ENCODE results near the gene FGF3.
A peak's percentile ranks its signal among the peaks of the same experiment; 100 is the strongest.

FGF3 gene
- long read RNA-seq, donor 1: 0 reads
- long read RNA-seq, donor 2: 0 reads
- long read RNA-seq, donor 3: 0 reads
- long read RNA-seq, donor 4: 0 reads
- long read RNA-seq, donor 5: 0 reads
- long read RNA-seq, donor 6: 0 reads
- long read RNA-seq, donor 7: 0 reads
- long read RNA-seq, donor 8: 0 reads

DNA sequence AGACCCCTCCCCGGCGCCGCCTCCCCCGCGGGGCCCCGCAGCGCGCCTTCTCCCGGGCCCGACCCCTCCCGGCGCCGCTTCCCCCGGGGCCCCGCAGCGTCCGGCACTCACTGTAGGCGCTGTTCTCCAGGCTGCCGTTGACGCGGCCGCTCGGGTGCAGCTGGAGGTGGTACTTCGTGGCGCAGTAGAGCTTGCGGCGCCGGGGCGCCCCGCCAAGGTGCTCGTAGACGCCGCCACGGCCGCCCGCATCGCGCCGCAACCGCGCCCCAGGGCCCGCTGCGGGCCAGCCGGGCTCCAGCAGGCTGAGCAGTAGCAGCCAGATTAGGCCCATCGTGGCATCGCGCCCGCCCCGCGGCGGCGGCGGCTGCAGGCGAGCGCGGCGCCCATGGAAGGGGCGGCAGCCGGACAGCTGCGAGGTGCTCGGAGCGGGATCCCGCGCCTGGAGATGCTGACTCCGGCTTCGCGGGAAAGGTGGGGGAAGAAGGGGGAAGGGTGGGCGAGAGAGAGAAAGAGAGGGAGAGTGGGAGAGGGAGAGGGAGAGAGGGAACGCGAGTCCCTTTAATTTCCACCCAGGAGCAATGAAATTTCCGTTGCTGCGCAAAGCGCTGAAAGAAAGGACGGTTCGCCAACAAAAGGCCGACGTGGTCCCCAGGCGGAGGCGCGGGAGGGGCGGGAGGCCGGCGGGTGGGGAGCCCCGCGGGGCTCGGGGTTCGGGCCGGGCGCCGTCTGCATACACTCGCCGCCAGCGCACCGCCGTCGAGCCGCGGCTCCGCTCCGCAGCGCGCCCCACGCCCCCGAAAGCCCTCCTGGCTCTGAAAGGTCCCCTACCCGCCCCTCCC, at the start of gene FGF3:
Gene FGF3, minus strand, starts transcription at position 814 of the 839 bp plus-strand sequence. Its CDS starts 483 bp downstream, at position 331.
- no peak for DNase-seq

DNA sequence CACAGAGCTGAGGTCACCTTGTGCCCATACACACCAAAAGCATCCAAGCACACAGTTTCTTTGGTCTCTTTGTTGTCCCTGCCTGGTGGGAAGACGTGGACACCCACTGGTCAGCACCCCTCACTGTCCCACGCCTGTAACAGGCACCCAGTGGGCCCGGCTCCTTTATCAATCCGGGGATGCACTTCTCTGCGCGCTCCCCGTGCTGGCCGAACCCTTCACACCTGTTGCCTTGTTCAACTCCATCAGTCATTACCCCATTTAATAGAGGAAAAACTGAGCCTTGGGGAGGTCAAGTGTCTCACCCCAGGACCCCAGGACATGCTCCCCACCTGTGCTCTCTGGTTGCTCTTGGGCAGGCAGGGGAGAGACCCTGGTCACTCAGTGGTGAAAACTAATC, 49.7 kb upstream of the FGF3 start:
- no peak for DNase-seq

DNA sequence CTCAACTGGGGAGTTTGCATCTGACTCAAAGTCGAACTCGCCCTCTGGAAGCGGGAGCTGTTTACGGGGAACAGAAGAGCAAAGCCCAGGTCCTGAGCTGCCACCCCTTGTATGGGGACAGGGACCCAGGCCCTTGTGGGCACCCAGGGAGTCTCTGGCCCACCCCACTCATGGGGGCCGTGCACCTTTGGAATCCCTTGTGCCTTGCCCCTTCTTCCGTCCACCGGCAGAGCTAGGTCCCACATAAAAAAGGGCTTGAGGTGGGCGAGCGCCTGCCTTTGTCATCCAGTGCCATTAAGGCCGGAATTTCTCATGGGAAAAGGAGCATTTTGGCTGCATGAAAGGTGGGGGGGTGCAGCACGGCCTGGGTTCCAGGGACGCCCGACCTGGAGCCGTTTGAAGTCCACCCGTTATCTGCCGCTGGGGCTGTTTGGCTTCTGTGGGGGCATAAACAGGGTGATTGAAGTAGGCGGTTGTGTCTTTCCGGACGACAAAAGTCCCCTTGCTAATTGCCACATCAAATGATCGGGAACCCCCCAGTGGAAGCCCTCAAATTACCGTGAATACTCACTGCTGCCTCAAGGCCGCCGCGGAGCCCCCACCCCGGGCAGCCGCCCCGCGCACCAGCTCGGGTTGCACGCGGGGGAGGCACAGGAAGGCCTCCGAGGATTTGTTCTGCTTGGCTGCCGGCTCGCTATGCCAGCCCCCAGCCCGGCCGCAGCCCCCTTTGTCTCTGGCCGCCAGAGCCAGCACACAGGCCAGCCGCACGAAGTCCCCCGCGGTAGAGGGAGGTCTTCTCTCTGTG, 49.0 kb upstream of the FGF3 start:
- peak; percentile 81 for DNase-seq

DNA sequence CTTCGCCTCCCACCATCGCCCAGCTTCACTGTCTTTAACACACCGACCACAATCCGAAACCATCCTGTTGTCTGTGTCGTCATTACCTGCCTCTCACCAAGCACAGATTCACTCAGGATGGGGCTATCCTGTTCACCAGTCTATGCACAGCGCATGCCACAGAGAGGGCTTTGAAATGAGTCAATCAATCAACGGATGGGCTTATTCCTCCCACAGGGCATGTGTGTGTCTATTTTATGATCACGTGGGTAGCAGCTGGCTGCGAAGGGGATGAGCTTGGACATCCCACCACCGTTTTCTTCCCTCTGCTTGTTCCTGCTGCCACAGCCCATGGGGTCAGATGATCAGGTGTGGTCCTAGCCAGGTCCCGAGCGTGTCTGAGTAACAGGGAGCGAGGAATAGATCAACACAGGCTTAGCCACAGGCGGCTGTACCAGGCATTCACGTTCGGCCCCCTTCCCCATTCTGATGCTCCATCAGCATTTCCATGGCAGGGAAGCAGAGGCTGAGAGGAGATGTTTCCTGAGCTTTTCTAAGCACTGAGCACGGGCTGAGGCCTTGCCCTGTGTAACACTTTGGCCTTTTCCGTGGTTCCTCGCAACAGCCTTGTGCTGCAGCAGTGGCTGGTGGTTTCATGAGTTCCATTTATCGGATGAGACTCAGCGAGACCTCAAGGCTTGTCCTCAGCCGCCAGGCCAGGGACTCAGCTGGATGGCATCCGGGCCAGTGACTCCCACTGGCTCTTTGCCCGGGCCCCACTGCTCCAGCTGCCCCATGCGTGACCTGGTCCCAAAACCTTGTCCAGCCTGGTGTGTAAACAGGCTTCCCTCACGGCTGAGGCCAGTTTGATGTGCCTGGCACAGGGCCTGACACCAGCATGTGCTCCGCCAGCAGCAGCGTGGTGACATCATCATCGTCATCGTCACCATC, 48.1 kb upstream of the FGF3 start:
- DNase-seq: peak; percentile 60

DNA sequence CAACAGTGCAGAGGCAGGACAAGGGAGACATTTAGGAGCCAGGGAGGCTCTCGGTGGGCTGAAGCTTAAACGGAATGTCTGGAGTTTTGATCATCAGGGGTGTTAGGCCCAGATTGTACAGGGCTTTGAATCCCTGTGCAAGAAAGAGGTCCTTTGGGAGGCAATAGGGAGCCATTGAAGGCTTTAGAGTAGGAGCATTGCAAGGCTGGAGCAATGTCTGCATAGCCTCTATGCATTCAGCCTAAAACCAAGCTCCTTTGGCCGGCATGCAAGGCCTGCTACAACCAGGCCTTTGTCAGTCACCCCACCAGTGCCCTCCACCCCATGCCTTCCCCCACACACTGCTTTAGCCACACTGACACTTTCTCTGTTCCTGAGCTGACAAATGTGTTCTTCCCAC, 47.4 kb upstream of the FGF3 start:
- DNase-seq: no peak

DNA sequence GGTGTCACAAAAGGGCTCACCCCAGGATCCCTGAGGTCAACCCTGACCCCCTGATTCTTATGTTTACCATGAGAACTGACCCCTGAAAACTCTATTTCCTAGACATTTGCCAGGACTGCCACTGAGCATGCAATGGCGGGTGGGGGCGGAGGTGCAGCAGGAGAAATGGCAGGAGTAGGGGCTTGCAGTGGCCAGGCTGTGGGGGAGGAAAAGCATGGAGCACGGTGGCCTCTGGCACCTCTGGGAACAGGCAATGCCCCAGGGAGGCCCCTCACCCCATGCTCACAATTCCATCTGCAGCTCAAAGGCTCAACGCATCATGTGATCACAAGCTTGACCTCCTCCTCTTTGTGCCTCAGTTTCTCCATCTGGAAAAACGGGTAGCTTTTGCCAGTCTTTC, 46.5 kb upstream of the FGF3 start:
- DNase-seq: no peak

DNA sequence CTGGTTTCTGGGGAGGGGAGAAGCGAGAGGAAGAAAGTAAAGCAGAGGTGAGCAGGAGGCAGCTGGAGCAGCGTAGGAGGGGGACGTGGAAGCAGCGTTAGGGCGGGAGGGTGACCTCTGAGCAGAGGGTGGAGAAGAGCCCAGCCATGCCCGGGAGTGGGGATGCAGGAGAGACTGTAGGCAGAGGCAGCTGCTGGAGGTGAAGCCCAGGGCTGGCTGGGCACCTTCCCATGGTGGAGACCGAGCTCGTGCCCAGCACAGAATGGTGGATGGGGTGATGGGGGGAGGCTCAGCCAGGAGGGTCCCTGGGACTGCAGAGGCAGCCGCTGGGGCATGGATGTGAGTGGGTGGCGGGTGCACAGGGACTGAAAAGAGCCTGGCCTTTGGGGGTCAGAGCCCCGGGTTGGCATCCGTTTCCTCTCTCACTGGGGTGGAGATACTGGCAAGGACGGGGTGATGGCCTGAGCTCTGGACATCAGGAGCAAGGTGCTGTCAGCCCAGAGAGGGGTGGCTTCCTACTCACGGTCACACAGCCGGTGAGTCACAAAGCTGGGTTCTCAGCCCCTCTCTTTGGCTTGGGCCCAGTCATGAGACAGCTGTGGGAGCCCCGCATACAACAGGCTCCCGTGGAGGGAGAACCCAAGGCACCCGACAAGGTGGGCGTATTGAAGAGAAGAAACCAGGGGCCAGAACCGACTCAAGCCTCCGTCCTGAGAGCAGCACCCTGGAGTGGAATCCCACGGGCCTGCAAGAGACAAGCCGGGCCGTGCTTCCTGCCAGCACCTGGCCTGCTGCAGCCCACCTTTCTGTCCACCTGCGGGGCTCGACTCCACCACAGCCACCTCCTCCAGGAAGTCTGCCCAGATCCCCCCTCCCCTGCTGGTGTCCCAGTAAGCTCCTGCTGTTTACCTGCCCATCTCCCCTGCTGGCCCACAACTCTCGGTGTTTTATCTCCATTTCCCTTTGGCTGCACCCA, 45.8 kb upstream of the FGF3 start:
- peak; percentile 27 for DNase-seq

DNA sequence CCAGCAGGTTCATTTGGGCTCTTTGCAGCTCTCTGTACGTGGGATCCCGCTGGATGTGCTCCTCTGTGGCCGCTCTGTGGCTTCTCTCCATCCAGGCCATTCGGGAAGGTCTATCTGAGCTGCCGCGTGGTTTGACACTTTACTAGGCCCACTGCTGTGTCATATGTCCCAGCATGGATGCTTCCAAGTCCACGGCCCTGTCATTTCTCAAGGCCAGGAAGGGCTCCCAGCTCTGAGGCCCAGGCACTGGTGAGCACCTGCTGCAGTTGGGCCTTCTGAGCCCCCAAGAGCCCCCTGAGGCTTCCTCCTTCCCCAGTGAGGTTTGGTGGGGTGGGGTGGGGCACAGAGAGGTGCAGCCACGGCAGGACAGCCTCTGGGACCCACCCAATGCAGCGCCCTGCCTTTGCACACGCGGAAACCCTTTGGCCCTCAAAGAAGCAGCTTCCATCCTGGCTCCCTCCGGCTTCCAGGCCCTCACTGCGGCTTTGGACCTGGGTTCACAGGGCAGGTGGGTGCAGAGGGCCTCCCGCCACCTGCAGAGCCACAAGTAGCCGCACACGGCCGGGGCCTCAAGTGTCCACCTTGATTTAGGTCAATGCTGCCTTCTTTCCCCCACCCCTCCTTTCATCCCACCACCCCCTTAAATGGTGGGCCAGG, 44.5 kb upstream of the FGF3 start:
- no peak for DNase-seq

DNA sequence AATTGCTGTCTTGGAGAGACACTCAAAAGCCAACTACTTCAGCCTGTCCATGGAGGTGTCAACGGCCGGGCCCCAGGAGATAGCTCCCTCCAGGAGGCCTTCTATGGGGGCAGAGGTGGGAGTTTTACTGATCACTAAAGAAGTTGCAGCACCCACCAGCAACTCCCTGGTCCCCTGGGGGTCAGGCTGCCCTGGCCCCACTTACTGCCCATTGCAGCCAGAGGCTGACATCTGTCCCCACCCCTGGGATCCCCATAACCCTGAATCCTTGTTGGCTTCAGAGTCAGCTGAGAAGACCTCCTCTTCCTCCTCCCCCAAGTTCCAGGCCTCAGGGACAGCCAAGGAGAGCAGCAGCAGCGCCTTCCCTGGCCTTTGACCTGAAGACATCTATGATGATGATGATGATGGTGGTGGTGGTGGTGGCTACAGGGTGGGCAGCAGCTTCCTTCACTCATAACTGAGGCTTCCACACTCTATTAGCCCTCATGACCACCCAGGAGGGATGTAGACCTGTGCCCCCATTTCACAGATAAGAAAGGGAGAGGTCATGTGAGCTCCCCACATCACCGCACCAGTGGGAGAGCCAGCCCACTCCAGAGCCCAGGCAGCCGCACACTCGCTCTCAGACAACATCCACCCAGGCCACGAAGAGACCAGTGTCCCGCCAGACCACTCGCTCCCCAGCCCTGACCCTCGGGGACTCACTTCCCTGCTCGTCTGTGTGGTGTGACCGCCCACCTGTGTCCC, 43.8 kb upstream of the FGF3 start:
- DNase-seq: no peak

DNA sequence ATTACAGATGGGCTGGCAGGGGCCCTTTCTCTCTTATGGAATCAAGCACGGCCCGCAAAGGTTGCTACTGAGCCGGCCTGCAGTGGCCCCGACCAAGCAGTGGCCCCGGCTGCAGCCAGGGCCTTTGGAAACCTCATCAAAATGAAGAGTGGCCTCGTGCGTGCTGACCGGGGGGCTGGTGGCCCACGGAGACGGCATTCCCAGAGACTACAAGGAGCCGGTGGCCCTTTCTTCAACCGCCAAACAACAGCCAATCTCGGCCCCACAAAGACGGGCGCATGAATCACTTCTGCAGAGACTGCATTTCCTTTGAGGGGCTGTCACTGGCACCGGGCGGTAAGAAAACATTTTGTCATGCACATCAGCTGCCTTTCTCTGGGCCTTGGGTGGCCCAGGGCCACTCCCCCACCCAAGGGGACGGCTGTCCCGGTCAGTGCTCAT, 43.1 kb upstream of the FGF3 start:
- no peak for DNase-seq

DNA sequence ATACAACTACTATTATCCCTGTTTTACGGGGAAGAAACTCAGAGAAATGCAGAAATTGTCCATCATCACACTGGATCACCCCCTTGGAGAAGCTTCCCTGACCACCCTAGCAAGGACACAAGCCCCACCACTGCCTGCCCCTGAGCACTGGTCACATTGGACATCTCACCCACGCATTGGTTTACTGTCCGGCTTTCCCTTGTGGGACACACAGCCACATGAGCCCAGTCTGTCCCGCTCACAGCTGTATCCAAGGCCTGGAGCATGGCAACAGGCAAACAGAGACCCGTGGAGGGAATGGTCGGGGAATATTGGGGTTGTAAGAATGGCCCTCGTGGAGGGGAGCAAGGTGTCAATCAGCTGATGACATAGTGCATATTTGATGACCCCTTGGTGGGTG, 42.7 kb upstream of the FGF3 start:
- DNase-seq: no peak

DNA sequence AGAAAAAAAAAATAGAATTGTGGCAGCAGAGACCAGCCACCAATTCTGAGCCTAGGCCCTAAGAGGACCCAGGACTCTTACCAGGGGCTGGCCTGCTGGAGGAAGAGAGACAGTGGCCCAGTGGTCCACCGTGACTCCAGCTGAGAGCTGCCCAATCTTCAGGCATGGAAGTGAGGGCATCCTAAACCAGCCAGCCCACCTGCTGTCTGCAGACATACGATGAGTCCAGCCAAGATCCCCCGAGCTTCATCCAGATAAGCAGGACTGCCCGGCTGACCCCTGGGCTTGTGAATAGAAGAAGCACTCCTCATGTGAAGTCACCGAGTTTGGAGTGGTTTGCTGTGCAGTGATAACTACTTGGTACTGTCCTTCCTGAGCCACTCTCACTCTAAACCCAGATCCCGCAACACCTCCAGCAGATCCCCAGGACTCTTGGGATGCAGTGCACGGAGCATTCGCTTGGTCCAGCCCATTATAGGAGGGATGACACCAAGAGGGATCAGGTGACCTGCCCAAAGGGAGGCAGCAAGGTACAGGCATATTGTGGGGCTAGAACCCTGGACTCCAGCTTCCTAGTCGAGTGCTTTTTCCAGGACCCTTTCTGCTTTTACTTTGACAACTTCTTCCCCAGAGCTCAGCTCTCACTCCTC, 41.7 kb upstream of the FGF3 start:
- DNase-seq: no peak

DNA sequence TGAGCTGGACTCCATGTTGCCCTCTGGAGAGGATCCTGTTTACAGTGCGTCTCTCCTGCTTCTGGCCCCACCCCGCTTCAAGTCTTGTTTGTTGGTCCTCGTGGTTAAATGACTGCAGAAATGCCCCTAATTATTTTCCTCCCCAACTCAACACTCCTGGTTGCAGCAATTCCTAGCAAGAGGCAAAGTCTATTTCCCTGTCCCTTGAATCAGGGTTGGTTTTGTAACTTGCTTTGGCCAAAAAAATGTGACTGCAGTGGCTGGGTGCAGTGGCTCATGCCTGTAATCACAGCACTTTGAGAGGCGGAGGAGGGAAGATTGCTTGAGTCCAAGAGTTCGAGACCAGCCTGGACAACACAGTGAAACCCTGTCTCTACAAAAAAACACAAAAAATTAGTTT, 41.0 kb upstream of the FGF3 start:
- DNase-seq: no peak

DNA sequence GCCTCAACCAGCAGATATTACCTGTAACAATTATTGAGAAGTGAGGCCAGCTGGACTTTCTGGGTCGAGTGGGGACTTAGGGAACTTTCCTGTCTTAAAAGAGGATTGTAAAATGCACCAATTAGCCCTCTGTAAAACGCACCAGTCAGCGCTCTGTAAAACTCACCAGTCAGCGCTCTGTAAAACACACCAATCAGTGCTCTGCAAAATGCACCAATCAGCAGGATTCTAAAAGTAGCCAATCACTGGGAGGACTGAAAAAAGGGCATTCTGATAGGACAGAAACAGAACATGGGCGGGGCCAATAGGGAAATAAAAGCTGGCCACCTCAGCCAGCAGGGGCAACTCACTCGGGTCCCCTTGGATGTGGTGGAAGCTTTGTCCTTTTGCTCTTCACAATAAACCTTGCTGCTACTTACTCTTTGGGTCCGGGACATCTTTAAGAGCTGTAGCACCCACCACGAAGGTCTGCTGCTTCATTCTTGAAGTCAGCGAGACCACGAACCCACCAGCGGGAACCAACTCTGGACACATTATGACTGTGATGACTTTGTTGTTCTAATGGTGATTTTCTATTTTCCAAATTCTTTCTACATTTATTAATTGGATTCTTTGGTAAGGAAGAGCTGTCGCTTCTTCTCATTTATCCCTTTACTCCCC, 40.2 kb upstream of the FGF3 start:
- no peak for DNase-seq

DNA sequence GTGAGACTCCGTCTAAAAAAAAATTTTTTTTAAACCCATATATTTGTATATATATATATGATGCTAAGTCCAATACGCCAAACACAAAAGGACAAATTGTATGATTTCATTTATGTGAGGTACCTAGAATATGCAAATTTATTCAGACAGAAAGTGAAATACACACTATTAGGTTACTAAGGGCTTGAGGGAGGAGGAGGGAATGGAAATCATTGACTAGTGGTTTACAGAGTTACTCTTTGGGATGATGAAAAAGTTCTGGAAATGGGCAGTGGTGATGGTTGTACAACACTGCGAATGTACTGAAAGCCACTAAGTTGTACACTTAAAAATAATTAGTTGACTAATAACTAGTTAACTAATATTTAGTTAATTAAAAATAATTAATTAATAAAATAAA, 36.2 kb upstream of the FGF3 start:
- no peak for DNase-seq

DNA sequence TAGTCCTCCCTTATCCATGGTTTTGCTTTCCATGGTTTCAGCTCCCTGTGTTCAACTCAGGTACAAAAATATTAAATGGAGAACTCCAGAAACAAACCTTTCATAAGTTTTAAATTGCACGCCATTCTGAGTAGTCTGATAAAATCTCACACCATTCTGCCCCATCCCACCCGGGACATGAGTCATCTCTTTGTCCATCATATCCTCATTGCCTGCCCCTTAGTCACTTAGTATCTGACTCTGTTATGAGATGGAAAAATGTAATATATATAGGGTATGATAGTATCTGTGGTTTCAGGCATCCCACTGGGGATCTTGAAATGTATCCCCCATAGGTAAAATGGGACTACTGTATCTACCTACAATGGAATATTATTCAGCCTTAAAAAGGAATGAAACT, 35.5 kb upstream of the FGF3 start:
- DNase-seq: no peak

DNA sequence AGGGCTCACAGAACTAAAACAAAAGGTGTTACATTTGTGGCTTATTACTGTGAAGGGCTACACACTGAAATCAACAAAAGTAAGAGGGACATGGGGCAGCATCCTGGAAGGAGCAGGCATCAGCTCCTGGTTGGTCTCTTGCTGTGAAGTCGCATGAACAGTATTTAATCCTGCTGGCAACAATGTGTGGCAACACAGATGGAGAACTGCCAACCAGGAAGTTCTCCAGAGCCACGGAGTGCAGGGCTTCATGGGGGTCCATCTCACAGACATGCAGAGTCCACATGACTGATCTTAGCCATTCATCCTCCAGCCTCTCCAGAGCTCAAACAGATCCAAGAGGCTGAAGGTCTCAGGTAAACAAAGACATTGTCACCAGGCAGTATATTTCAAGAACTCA, 32.8 kb upstream of the FGF3 start:
- no peak for DNase-seq

DNA sequence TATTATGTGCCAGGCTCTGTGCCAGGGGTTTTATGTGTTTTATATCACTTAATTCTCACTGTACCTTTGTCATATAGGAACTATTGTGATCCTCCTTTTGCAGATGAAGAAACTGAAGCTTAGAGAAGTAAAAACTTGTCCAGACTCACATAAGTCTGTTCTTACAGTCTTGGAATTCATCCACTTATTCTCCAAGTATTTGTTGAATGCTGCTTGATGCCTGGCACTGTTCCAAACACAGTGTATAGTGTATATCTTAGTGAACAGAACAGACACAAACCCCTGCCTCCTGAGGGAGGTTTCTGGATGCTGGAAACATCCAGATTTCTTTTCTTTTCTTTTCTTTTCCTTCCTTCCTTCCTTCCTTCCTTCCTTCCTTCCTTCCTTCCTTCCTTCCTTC, 29.0 kb upstream of the FGF3 start:
- DNase-seq: no peak

DNA sequence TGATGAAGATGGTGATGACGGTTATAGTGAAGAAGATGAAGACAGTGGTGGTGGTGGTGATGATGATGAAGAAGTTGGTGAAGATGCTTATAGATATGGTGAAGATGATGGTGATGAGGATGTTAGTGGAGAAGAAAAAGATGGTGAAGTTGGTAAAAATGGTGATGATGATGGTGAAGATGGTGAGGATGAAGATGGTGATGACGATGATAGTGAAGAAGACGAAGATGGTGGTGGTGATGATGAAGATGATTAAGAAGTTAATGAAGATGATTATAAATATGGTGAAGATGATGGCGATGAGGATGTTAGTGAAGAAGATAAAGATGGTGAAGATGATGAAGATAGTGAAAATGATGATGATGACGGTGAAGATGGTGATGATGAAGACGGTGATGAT, 25.2 kb upstream of the FGF3 start:
- no peak for DNase-seq
